Lower lobe of right lung (tissue), 2 donors: Measurements from ENCODE around the gene ESRRG. TPM values are rescaled to one million over a fixed set of nuclear protein-coding genes. Genes with fewer than 3 reads are reported as not detected.

ENCODE experiments used
- ATAC-seq, 2 donors: fragments of 200-7000 bp; cut with Tn5 transposase; one replicate each; pipeline ENCODE4 v1.9.1; 2020 to 2022; ENCODE audit warnings: mild to moderate bottlenecking in 2 of 2, moderate library complexity in 2 of 2
- DNase-seq: peaks from one replicate; pipeline ENCODE4 v3.0.0-alpha.2; 2020
- H3K27ac ChIP-seq: fragments of 200-600 bp; one replicate; pipeline ENCODE4 v1.8.0; 2022
- H3K27me3 ChIP-seq: fragments of 200-600 bp; one replicate; pipeline ENCODE4 v1.8.0; 2022; ENCODE audit warnings: low read depth
- H3K36me3 ChIP-seq: fragments of 200-600 bp; one replicate; pipeline ENCODE4 v1.8.0; 2022; ENCODE audit warnings: mild to moderate bottlenecking
- H3K4me1 ChIP-seq: fragments of 200-600 bp; one replicate; pipeline ENCODE4 v1.8.0; 2022
- H3K4me3 ChIP-seq: fragments of 200-600 bp; one replicate; pipeline ENCODE4 v1.8.0; 2022; ENCODE audit warnings: mild to moderate bottlenecking
- H3K9me3 ChIP-seq: fragments of 200-600 bp; one replicate; pipeline ENCODE4 v1.8.0; 2022
- intact Hi-C: fragments of 100-400 bp; cut with DNase I; formaldehyde crosslinking; loops from one replicate; pipeline ENCODE4 v1.11.0; 2022
- total RNA-seq: library from RNA; stranded (reverse); fragmentation: NEBNext Ultra II Directional; extraction: Animal tissue kit (Norgen Biotek cat#: 25700); gene quantifications from one replicate; pipeline ENCODE4 v1.2.1, GENCODE V29; 2021
- TF ChIP-seq, protein P1 (sequence below): fragments of 200-600 bp; IDR thresholded peaks from one replicate; pipeline ENCODE4 v1.8.0; 2022; ENCODE audit warnings: antibody characterized with exemption, mild to moderate bottlenecking
- donor health status: DM: no; HTN: yes; CAD: no; lungs with severe emphysema.

Gene ESRRG
- total RNA-seq, 1 donor from 2014 or later: 1.9 TPM

- Histone ChIP-seq H3K27ac (no peak overlapping the region), H3K36me3 (no peaks in the 10 kb centered on the region), H3K27me3 (no peaks in the 10 kb centered on the region), H3K4me3 (no peak overlapping the region), H3K9me3 (no peaks in the 10 kb centered on the region), H3K4me1 (no peaks in the 10 kb centered on the region)
- ATAC-seq: no peak
- intact Hi-C loops: no loop called here
- DNase-seq: no peak
- TF ChIP-seq, protein P1, sequence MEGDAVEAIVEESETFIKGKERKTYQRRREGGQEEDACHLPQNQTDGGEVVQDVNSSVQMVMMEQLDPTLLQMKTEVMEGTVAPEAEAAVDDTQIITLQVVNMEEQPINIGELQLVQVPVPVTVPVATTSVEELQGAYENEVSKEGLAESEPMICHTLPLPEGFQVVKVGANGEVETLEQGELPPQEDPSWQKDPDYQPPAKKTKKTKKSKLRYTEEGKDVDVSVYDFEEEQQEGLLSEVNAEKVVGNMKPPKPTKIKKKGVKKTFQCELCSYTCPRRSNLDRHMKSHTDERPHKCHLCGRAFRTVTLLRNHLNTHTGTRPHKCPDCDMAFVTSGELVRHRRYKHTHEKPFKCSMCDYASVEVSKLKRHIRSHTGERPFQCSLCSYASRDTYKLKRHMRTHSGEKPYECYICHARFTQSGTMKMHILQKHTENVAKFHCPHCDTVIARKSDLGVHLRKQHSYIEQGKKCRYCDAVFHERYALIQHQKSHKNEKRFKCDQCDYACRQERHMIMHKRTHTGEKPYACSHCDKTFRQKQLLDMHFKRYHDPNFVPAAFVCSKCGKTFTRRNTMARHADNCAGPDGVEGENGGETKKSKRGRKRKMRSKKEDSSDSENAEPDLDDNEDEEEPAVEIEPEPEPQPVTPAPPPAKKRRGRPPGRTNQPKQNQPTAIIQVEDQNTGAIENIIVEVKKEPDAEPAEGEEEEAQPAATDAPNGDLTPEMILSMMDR: no peak
Measured at GRCh38 chr1:216688127-216688657, 35.0 kb downstream of the ESRRG start.

DNA sequence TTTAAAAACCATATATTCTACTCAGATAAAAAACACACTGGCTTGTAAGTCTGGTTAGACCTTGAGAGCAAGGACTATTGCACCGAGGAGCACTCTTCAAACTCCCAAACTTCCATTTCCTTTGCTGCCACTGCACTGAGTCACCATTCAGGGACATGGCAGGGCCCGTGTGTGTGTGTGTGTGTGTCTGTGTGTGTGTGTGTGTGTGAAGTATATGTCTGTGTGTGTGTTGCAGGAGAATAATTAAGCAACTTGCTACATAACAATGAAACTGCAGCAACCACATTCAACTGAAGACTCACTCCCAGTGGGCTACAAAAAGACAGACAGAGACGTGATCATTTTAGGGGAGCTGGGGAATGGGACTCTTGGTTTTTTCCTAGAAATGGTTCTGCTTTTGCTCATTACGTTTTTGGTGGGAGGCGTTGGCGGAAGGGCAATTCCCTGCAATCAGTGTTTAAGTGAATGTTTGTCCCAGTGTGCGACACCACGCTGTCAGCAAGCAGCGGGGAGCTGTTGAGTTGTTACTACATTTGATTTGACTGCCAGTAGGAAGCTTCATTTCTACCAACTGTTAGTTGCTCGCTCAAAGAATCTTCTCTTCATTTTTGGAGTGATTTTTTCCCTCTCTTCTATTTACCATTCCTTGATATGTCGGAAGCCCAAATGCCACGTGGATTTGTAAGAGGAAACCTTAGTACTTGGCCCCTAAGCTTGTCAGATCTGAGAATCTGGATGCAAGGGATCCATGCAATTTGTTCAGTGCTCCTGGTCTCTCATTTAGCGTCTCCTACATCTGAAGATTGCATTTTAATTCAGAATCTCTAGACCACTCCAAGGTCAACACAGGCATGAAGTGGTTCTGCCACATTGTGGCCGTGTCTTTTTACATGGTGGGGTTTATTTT, 36.1 kb downstream of the ESRRG start:
- no peak for DNase-seq

DNA sequence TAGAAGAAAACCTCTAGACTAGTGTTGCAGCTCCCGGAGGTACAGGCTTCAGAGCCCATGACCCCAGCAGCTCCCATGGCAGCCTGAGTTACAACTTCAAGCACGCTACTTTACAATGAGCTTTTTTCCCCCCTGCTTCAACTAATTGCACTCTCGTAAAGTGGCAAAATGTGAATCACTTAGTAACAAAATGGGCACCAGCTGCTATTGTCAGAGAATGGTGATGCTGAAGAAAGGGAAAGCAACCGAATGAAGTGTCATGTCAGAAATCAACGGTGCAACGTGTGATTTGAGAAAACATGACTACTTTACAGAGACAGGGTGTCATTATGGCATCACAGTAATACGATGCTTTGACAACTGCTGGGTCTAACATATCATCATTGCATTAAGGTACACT, 40.5 kb downstream of the ESRRG start:
- DNase-seq (no peak), ATAC-seq (no peak)
- Histone ChIP-seq H3K4me3 (no peak overlapping the region), H3K36me3 (no peaks in the 10 kb centered on the region), H3K4me1 (no peaks in the 10 kb centered on the region), H3K27ac (no peak overlapping the region), H3K27me3 (no peaks in the 10 kb centered on the region), H3K9me3 (no peaks in the 10 kb centered on the region)
- TF ChIP-seq, protein P1: no peak
- intact Hi-C loops: no loop called here

More for the DNA sequence above, 36.1 kb downstream of the ESRRG start:
- Histone ChIP-seq H3K9me3 (no peaks in the 10 kb centered on the region), H3K27me3 (no peaks in the 10 kb centered on the region), H3K4me1 (no peaks in the 10 kb centered on the region), H3K4me3 (no peak overlapping the region), H3K36me3 (no peaks in the 10 kb centered on the region), H3K27ac (no peak overlapping the region)
- TF ChIP-seq, protein P1: no peak
- ATAC-seq: no peak
- intact Hi-C loops: no loop called here

- intact Hi-C loops: no loop called here
- TF ChIP-seq, protein P1: no peak
- Histone ChIP-seq H3K4me1 (no peaks in the 10 kb centered on the region), H3K36me3 (no peaks in the 10 kb centered on the region), H3K4me3 (no peak overlapping the region), H3K27me3 (no peaks in the 10 kb centered on the region), H3K9me3 (no peaks in the 10 kb centered on the region), H3K27ac (no peak overlapping the region)
- DNase-seq (no peak), ATAC-seq (no peak)
Measured at GRCh38 chr1:216679108-216679507, 44.1 kb downstream of the ESRRG start.

DNA sequence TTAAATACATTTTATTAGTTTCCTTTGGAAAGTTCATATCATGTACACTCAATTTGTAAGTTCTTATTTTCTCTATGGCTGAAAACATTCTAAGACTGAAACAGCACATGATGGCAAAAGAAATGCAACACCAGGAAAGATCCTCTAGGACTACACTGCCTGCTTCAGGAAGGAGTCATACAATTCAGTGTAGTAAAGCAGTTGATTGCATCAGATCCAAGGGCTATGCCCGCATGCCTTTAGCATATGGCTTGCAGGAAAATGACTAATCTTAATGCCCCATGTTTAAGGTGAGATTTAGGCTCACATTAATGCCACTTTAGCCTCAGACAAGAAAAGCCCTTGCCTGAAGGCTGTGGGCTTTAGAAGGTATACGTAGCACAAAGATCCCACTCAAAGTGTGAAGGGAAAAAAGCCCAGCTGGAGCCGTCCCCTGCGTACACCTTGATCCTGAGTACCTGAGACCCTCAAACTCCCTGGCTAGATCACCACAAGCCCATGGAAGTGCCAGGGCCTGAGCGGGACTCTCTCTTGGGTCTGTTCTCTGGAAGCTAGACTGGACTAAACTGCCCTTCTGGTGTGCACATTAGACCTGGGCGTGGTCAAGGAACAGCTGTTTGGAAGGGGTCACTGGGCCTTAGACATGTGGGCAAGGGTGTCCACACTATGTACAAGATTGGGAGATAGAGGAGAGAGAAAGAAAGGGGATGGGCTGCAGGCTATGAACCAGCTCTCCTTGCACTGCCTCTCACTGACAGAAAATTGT, 52.9 kb downstream of the ESRRG start:
- H3K9me3 ChIP-seq: no peaks in the 10 kb centered on the region
- no peaks in the 10 kb centered on the region for H3K27me3 ChIP-seq
- no peak overlapping the region for H3K27ac ChIP-seq
- ATAC-seq: no peak
- intact Hi-C loops: no loop called here
- TF ChIP-seq, protein P1: no peak
- H3K36me3 ChIP-seq: no peaks in the 10 kb centered on the region
- H3K4me1 ChIP-seq: no peaks in the 10 kb centered on the region
- DNase-seq: no peak
- H3K4me3 ChIP-seq: no peak overlapping the region
